GM12878 (cell line): ENCODE data around the gene ARF3. TPM values are rescaled to one million over a fixed set of nuclear protein-coding genes. Genes with fewer than 3 reads are reported as not detected.

Experiments used
- ATAC-seq: fragments of 200-7000 bp; cut with Tn5 transposase; 3 replicates; pipeline ENCODE4 v1.9.1; 2020; ENCODE audit warnings: mild to moderate bottlenecking, moderate library complexity
- BruUV-seq: library from RNA; stranded (reverse); fragments of 400-500 nt; replicated peaks from 2 replicates; lab custom pipeline; 2021; lab: Mats Ljungman, UMichigan
- CTCF ChIA-PET: fragments of 300-600 bp; sonication (Branson Sonifier 250); formaldehyde crosslinking; extraction: SDS; loops from one replicate; lab custom pipeline; 2021; ENCODE audit warnings: inconsistent platforms; lab: Yijun Ruan, JAX
- POLR2A ChIA-PET: fragments of 350-600 bp; formaldehyde crosslinking; extraction: SDS; loops from one replicate; lab custom pipeline; 2021; ENCODE audit warnings: inconsistent platforms; lab: Charles Lee
- RAD21 ChIA-PET: fragments of 300-600 bp; sonication (Branson Sonifier 250); formaldehyde crosslinking; loops from one replicate; lab custom pipeline; 2023; ENCODE audit warnings: antibody characterized with exemption; ENCODE audit not compliant: unreplicated experiment; lab: Charles Lee
- SMC1A ChIA-PET: fragments of 300-600 bp; sonication (Branson Sonifier 250); formaldehyde crosslinking; loops from one replicate; lab custom pipeline; 2023; ENCODE audit not compliant: unreplicated experiment, uncharacterized antibody; lab: Charles Lee
- DNase-seq: peaks from one replicate; pipeline ENCODE4 v3.0.0-alpha.2; 2011; ENCODE audit warnings: low read depth, low spot score
- FAIRE-seq: peaks from 3 replicates; lab custom pipeline; 2011; peaks lifted over from hg19 to GRCh38; lab: Jason Lieb, UNC
- H2AFZ ChIP-seq: 2 replicates; pipeline ENCODE4 v1.6.0; 2011; ENCODE audit warnings: low read depth, low read length, control low read depth; ENCODE audit not compliant: control insufficient read depth
- H3K27ac ChIP-seq: 2 replicates; pipeline ENCODE4 v1.5.1; 2011; ENCODE audit warnings: control low read depth; ENCODE audit not compliant: control insufficient read depth, insufficient read depth
- H3K27me3 ChIP-seq, 2 experiments: replicated peaks in 1 of 2; 2 replicates each; pipeline versions ENCODE4 v1.6.0 to v1.6.1; 2011; ENCODE audit warnings: low read length in 1 of 2; ENCODE audit not compliant: control insufficient read depth in 2 of 2, insufficient read depth in 2 of 2
- H3K36me3 ChIP-seq, 2 experiments: 2 replicates each; pipeline ENCODE4 v1.5.1; 2011; ENCODE audit warnings: low read length in 1 of 2; ENCODE audit not compliant: control insufficient read depth in 2 of 2, insufficient read depth in 2 of 2
- H3K4me1 ChIP-seq: 2 replicates; pipeline ENCODE4 v1.6.1; 2011; ENCODE audit warnings: mild to moderate bottlenecking, low read length, moderate library complexity, mixed read lengths; ENCODE audit not compliant: control insufficient read depth, insufficient read depth
- H3K4me2 ChIP-seq: 2 replicates; pipeline ENCODE4 v1.6.0; 2011; ENCODE audit warnings: control low read depth; ENCODE audit not compliant: control insufficient read depth, insufficient read depth
- H3K4me3 ChIP-seq: fragments of 200-600 bp; sonication (generic); 2 replicates; pipeline ENCODE4 v1.5.1; 2016
- H3K79me2 ChIP-seq: 2 replicates; pipeline ENCODE4 v1.6.0; 2011; ENCODE audit warnings: low read length; ENCODE audit not compliant: control insufficient read depth, insufficient read depth
- H3K9ac ChIP-seq: 2 replicates; pipeline ENCODE4 v1.8.0; 2011; ENCODE audit warnings: low read length, control low read depth, mixed read lengths; ENCODE audit not compliant: control insufficient read depth, insufficient read depth
- H3K9me3 ChIP-seq: replicated peaks from 3 replicates; pipeline ENCODE4 v1.5.1; 2011; ENCODE audit warnings: mild to moderate bottlenecking, low read length; ENCODE audit not compliant: control insufficient read depth, insufficient read depth
- H4K20me1 ChIP-seq: 2 replicates; pipeline ENCODE4 v1.6.0; 2011; ENCODE audit not compliant: control insufficient read depth, insufficient read depth
- CREB1 ChIP-seq: IDR thresholded peaks from 2 replicates; pipeline ENCODE4 v1.6.1; 2012; ENCODE audit warnings: low read depth, mild to moderate bottlenecking, inconsistent platforms
- DPF2 ChIP-seq: fragments of 450-650 bp; IDR thresholded peaks from 2 replicates; pipeline ENCODE4 v1.6.1; 2017; ENCODE audit warnings: mild to moderate bottlenecking
- EED ChIP-seq: sonication (generic); IDR thresholded peaks from 2 replicates; pipeline ENCODE4 v1.6.1; 2016; ENCODE audit warnings: antibody characterized with exemption, low read depth
- IRF4 ChIP-seq: IDR thresholded peaks from 2 replicates; pipeline ENCODE4 v1.6.1; 2011; ENCODE audit warnings: low read depth, low read length
- JUNB ChIP-seq: IDR thresholded peaks from 2 replicates; pipeline ENCODE4 v1.6.1; 2016; ENCODE audit warnings: antibody characterized with exemption, mild to moderate bottlenecking
- MEF2B ChIP-seq: fragments of 450-650 bp; IDR thresholded peaks from 2 replicates; pipeline ENCODE4 v1.6.1; 2018; ENCODE audit warnings: mild to moderate bottlenecking, moderate library complexity; ENCODE audit not compliant: partially characterized antibody, poor library complexity, severe bottlenecking
- NFIC ChIP-seq: IDR thresholded peaks from 2 replicates; pipeline ENCODE4 v1.6.1; 2012; ENCODE audit warnings: low read depth, mild to moderate bottlenecking, inconsistent platforms, low read length, moderate library complexity
- NR2C1 ChIP-seq: fragments of 450-650 bp; IDR thresholded peaks from 2 replicates; pipeline ENCODE4 v1.6.1; 2017; ENCODE audit warnings: antibody characterized with exemption, mild to moderate bottlenecking, moderate library complexity
- SMAD5 ChIP-seq: IDR thresholded peaks from 2 replicates; pipeline ENCODE4 v1.6.1; 2016; ENCODE audit warnings: antibody characterized with exemption, low read depth
- STAT3 ChIP-seq: IDR thresholded peaks from 2 replicates; pipeline ENCODE4 v1.6.1; 2011; ENCODE audit warnings: low read depth, low read length, improper control_type of control experiment
- ZNF274 ChIP-seq: IDR thresholded peaks from one replicate; pipeline ENCODE4 v1.8.0; 2011; ENCODE audit not compliant: insufficient read length, insufficient read depth
- WGBS: methylation state at CpG from one replicate; pipeline ENCODE4 v1.1.6; 2016; ENCODE audit warnings: low lambda C conversion rate; ENCODE audit not compliant: insufficient replicate concordance, insufficient coverage; ENCODE audit errors: missing lambda C conversion rate; 5-methylcytosine and 5-hydroxymethylcytosine counted together
- in situ Hi-C: fragments of 300-500 bp; cut with MboI; formaldehyde crosslinking; loops from 9 replicates; pipeline ENCODE4 v1.14.3; 2018; ENCODE audit warnings: mixed read lengths
- intact Hi-C: fragments of 100-400 bp; cut with micrococcal nuclease; formaldehyde crosslinking; loops from one replicate; pipeline ENCODE4 v1.14.2; 2022; ENCODE audit not compliant: unreplicated experiment
- polyA plus RNA-seq, 11 experiments: library from polyadenylated mRNA; depleted of rRNA in 4 of 11; unstranded in 6 of 11; stranded (reverse) in 5 of 11; fragments of >200 nt; fragmentation: Nextera tagmentation in 4 of 11; fragmentation: Illumina TruSeq in 1 of 11; extraction: Ambion mirVana in 4 of 11; extraction: Trizol in 1 of 11; gene quantifications; 1 replicate in 1 of 11; 2 replicates in 10 of 11; pipeline versions ENCODE4 v1.2.1 to v1.2.3, GENCODE V29; 2011 to 2016; ENCODE audit warnings: inconsistent platforms in 2 of 11, missing spikeins in 2 of 11, low read depth in 1 of 11
- total RNA-seq, 4 experiments: library from RNA; depleted of rRNA in 3 of 4; stranded (reverse); fragments of >200 nt in 3 of 4; fragmentation: Illumina TruSeq in 1 of 4; extraction: Trizol in 1 of 4; gene quantifications; 2 replicates each; pipeline versions ENCODE4 v1.2.1 to v1.2.3, GENCODE V29; 2013 to 2021
- TF ChIP-seq, protein P1 (sequence below): IDR thresholded peaks from 2 replicates; pipeline ENCODE4 v1.6.1; 2011; ENCODE audit warnings: borderline replicate concordance, low read depth, mild to moderate bottlenecking, moderate library complexity, low read length; ENCODE audit not compliant: insufficient read depth, poor library complexity, severe bottlenecking

Gene ARF3
- total and polyA plus RNA-seq, 10 of the 15 experiments (the other 5 are each of a cell fraction or from before 2014, with no cell fraction given): 8.7 to 263 (median 74.4) TPM

DNA sequence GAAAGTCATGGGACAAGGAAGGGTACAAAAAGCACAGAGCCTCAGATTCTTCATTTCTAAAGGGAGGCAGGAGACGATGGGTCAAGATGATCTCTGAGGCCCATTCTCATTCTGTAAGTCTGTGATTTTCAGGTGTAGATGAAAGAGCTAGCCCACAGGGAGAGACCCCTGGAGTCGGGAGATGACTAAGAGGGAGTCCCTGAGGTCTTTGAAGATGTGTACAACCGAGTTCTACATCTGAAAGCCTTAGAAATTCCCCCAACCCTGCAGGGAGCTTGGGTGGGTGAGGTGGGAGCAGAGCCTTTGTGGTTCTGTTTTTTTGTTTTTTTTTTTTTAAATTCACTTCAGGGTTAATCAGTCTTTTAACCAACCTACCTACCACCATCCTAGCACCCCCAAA lies 11.2 kb upstream of the ARF3 start (continued):
- no peak for TF ChIP-seq NR2C1
- TF ChIP-seq NFIC: peak; percentile 61; the same call in 1 of the 2 replicates
- TF ChIP-seq IRF4: peak; percentile 76
- TF ChIP-seq CREB1: 0 out of 2 replicates have a peak, but pooled peaks have one; percentile 25
- TF ChIP-seq STAT3: no peak
- no peak for TF ChIP-seq SMAD5
- TF ChIP-seq DPF2: 0 out of 2 replicates have a peak, but pooled peaks have one; percentile 21
- TF ChIP-seq ZNF274: no peak
- peak; percentile 64 for TF ChIP-seq EED
- TF ChIP-seq MEF2B: peak; percentile 44
- TF ChIP-seq, protein P1, sequence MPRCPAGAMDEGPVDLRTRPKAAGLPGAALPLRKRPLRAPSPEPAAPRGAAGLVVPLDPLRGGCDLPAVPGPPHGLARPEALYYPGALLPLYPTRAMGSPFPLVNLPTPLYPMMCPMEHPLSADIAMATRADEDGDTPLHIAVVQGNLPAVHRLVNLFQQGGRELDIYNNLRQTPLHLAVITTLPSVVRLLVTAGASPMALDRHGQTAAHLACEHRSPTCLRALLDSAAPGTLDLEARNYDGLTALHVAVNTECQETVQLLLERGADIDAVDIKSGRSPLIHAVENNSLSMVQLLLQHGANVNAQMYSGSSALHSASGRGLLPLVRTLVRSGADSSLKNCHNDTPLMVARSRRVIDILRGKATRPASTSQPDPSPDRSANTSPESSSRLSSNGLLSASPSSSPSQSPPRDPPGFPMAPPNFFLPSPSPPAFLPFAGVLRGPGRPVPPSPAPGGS: peak; percentile 46

DNA sequence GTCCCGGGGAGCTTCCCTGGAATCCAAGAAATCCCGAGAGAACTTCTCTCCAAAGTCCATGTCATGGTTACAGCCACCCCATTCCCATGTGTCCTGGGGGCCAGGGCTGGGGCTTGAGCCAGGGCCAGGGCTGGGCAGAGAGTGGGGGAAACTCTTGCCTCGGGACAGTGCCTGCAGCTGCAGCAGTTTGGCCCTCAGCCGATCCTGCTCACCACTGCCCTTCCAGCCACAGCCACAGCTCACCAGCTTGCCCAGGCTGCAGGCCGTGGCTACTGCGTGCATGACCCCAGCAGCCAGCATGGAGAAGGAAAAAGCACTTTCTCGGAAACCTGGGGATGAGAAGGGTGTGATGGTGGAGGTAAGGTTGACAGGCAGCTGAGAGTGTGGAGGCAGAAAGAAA lies 10.7 kb upstream of the ARF3 start:
- FAIRE-seq: no peak
- no peak for TF ChIP-seq JUNB
- Histone ChIP-seq H3K4me3 (no peak overlapping the region), H3K27me3 (peaks cover 12 to 20% of the 10 kb centered on the region in 2 experiments), H3K27ac (no peak overlapping the region), H3K36me3 (no peaks in the 10 kb centered on the region), H3K9ac (no peak overlapping the region), H3K79me2 (no peaks in the 10 kb centered on the region), H3K4me1 (peaks cover 47% of the 10 kb centered on the region), H3K4me2 (no peak overlapping the region), H3K9me3 (no peaks in the 10 kb centered on the region), H2AFZ (no peak overlapping the region), H4K20me1 (no peaks in the 10 kb centered on the region)
- RAD21 ChIA-PET: interaction anchor here (0.7 to 4.3 kb wide), 7 partner anchors 10 to 115 kb away, joined by 3 to 35 read pairs (median 6); partner anchors contain the start of genes ARF3, DDX23 and WNT1
- POLR2A ChIA-PET: interaction anchor here (0.9 to 7.4 kb wide), 6 partner anchors 10 to 43 kb away, joined by 3 to 86 read pairs (median 4); partner anchors contain the start of genes ARF3, FKBP11 and WNT1
- CTCF ChIA-PET: interaction anchor here (0.5 to 7.1 kb wide), 14 partner anchors 10 to 246 kb away, joined by 3 to 65 read pairs (median 4); partner anchors contain the start of genes ARF3, FKBP11 and WNT1
- 69% methylated on average over 7 of the region's 7 CpGs for WGBS
- intact Hi-C loops: no loop called here
- no TSS peak for BruUV-seq
- ATAC-seq: no peak
- SMC1A ChIA-PET: interaction anchor here (0.6 to 3.8 kb wide), 11 partner anchors 8 to 190 kb away, joined by 3 to 18 read pairs (median 4); partner anchors contain the start of genes ARF3, FKBP11, RND1 and WNT1
- no peak for DNase-seq
- in situ Hi-C loops: no loop called here
